Epithelial cell of esophagus (primary cell): ENCODE results near the gene TCF25.

Source experiments
- DNase-seq: peaks from one replicate; pipeline ENCODE4 v3.0.0; 2010; ENCODE audit warnings: low read depth
- H3K4me3 ChIP-seq: 2 replicates; pipeline ENCODE4 v1.5.1; 2011; ENCODE audit warnings: mild to moderate bottlenecking, low read length, control low read depth
- TF ChIP-seq, protein P1 (sequence below): IDR thresholded peaks from 2 replicates; pipeline ENCODE4 v1.5.1; 2011; ENCODE audit warnings: low read depth, mild to moderate bottlenecking, low read length, control low read depth, inconsistent platforms; ENCODE audit not compliant: insufficient read depth; ENCODE audit errors: missing control alignments

The TCF25 gene

DNA sequence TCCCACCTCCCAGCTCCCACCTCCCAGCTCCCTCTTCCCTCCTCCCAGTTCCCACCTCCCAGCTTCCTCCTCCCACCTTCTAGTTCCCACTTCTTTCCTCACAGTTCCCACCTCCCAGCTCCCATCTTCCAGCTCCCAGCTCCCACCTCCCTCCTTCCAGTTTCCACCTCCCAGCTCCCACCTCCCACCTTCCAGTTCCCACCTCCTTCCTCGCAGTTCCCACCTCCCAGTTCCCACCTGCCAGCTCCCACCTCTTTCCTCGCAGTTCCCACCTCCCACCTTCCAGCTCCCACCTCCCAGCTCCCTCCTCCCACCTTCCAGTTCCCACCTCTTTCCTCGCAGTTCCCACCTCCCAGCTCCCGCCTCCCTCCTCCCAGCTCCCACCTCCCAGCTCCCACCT lies 34.8 kb downstream of the TCF25 start:
- TF ChIP-seq, protein P1, sequence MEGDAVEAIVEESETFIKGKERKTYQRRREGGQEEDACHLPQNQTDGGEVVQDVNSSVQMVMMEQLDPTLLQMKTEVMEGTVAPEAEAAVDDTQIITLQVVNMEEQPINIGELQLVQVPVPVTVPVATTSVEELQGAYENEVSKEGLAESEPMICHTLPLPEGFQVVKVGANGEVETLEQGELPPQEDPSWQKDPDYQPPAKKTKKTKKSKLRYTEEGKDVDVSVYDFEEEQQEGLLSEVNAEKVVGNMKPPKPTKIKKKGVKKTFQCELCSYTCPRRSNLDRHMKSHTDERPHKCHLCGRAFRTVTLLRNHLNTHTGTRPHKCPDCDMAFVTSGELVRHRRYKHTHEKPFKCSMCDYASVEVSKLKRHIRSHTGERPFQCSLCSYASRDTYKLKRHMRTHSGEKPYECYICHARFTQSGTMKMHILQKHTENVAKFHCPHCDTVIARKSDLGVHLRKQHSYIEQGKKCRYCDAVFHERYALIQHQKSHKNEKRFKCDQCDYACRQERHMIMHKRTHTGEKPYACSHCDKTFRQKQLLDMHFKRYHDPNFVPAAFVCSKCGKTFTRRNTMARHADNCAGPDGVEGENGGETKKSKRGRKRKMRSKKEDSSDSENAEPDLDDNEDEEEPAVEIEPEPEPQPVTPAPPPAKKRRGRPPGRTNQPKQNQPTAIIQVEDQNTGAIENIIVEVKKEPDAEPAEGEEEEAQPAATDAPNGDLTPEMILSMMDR, result no peak
- no peak for DNase-seq
- H3K4me3 ChIP-seq, result no peak overlapping the region

GRCh38 chr16:89909777-89910716 lies 36.7 kb downstream of the TCF25 start:
- TF ChIP-seq, protein P1, result peak; percentile 87
- DNase-seq, result peak; percentile 82
- H3K4me3 ChIP-seq, result no peak overlapping the region

GRCh38 chr16:89910717-89911354 lies 37.4 kb downstream of the TCF25 start:
- DNase-seq, result no peak
- no peak overlapping the region for H3K4me3 ChIP-seq
- TF ChIP-seq, protein P1, result no peak

DNA sequence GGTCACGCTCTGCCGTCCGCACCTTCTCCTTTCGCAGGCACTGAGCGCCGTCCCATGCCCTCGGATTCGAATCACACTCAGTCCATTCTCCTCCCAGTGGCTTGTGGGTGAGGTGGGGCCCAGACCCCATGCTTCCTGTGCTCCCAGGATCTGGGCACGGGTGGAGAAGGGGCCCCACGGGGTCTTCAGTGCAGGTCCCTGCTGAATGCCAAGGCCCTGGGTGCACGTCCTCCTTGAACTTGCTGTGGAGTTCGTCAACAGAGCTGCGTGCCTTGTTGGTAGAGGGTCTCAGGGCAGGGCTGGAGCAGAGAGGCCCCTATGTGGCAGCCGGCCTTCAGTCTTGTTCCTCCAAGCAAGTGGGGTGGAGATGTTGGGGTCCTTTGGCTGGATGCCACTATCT lies 38.0 kb downstream of the TCF25 start:
- TF ChIP-seq, protein P1, result no peak
- H3K4me3 ChIP-seq, result no peak overlapping the region
- DNase-seq, result no peak

- TF ChIP-seq, protein P1, result no peak
- H3K4me3 ChIP-seq, result no peak overlapping the region
Measured at GRCh38 chr16:89912143-89912542, 38.8 kb downstream of the TCF25 start.

DNA sequence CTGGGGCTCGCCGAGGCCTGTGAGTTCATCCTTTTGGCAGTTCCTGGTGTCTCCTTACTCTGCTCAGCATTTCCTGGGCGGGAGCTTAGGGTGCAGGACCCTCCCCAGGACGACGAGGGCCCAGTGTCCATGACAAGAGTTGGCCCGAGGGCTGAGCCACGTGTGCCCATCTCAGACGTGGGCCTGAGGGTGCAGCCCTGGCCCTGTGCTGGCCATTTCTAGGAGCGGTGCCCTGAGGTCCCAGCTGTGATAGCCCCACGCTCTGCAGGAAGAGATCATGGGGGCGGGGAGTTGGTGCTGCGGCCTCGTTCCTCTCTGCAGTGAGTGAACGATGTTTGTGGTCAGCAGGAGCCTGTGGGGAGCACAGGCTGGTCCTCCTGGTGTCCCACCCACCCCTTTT lies 39.2 kb downstream of the TCF25 start:
- no peak for DNase-seq
- TF ChIP-seq, protein P1, result no peak
- no peak overlapping the region for H3K4me3 ChIP-seq

More at GRCh38 chr16:89912143-89912542, 38.8 kb downstream of the TCF25 start:
- DNase-seq, result no peak
